ENCODE measurements around the gene NXNL2. TPM values are rescaled to one million over a fixed set of nuclear protein-coding genes. Genes with fewer than 3 reads are reported as not detected.
A peak's percentile ranks its signal among the peaks of the same experiment; 100 is the strongest.

NXNL2 gene
- total RNA-seq, 4 donors from 2014 or later: 0.93 TPM; not detected in 3

GRCh38 chr9:88577256-88578120 is 42.5 kb downstream of the NXNL2 start:
- ATAC-seq (ENCODE audit: low FRiP score) (no peak), DNase-seq (ENCODE audit: low spot score) (no peak)
- TF ChIP-seq CTCF (IDR thresholded peaks at IDR 0.05): no peak

GRCh38 chr9:88578121-88579049 is 43.4 kb downstream of the NXNL2 start:
- TF ChIP-seq CTCF (IDR thresholded peaks at IDR 0.05): peak in 2 of 3 donors; percentile 50 to 75
- ATAC-seq (ENCODE audit: low FRiP score): peak; percentile 86
- DNase-seq (ENCODE audit: low spot score): peak; percentile 82

- ATAC-seq (ENCODE audit: low FRiP score) (no peak), DNase-seq (ENCODE audit: low spot score) (no peak)
- no peak for TF ChIP-seq CTCF (IDR thresholded peaks at IDR 0.05)
Observed at GRCh38 chr9:88579050-88579715, 44.2 kb downstream of the NXNL2 start.

GRCh38 chr9:88580961-88581360 is 46.0 kb downstream of the NXNL2 start:
- no peak for ATAC-seq (ENCODE audit: low FRiP score)
- TF ChIP-seq CTCF (IDR thresholded peaks at IDR 0.05): no peak
- no peak for DNase-seq (ENCODE audit: low spot score)

GRCh38 chr9:88583901-88584596 is 49.1 kb downstream of the NXNL2 start:
- no peak for TF ChIP-seq CTCF (IDR thresholded peaks at IDR 0.05)
- ATAC-seq (ENCODE audit: low FRiP score): peak; percentile 48
- DNase-seq (ENCODE audit: low spot score): no peak

- ATAC-seq (ENCODE audit: low FRiP score) (no peak), DNase-seq (ENCODE audit: low spot score) (no peak)
- no peak for TF ChIP-seq CTCF (IDR thresholded peaks at IDR 0.05)
Observed at GRCh38 chr9:88585426-88585825, 50.4 kb downstream of the NXNL2 start.
